Mesendoderm (in vitro differentiated cells): ENCODE results near the gene PILRB.
"Not testable (repeated sequence)": the region's sequence is repeated elsewhere in the genome, so short reads cannot be mapped to it uniquely, and the experiment has no call there.

ENCODE experiments used
- DNase-seq: peaks from one replicate; pipeline ENCODE4 v3.0.0; 2013
- H2AK5ac ChIP-seq: 2 replicates; pipeline ENCODE4 v1.6.1; 2013; ENCODE audit warnings: low read length, inconsistent platforms
- H2BK120ac ChIP-seq: 2 replicates; pipeline ENCODE4 v1.6.1; 2013; ENCODE audit warnings: low read depth, mild to moderate bottlenecking, low read length, moderate library complexity, mixed read lengths
- H2BK15ac ChIP-seq: replicated peaks from 2 replicates; pipeline ENCODE4 v1.6.1; 2013; ENCODE audit warnings: low read depth, mild to moderate bottlenecking, moderate library complexity
- H2BK5ac ChIP-seq: 2 replicates; pipeline ENCODE4 v1.6.1; 2013; ENCODE audit warnings: low read length, inconsistent platforms
- H3K18ac ChIP-seq: 2 replicates; pipeline ENCODE4 v1.6.1; 2013; ENCODE audit warnings: mild to moderate bottlenecking, low read length, mixed read lengths
- H3K23ac ChIP-seq: one replicate; pipeline ENCODE4 v1.6.1; 2013; ENCODE audit warnings: low read length
- H3K27ac ChIP-seq: 2 replicates; pipeline ENCODE4 v1.5.1; 2013; ENCODE audit warnings: low read depth, mild to moderate bottlenecking, inconsistent platforms, low read length, moderate library complexity
- H3K27me3 ChIP-seq: 2 replicates; pipeline ENCODE4 v1.6.1; 2013; ENCODE audit warnings: low read length, control low read depth, mild to moderate bottlenecking, inconsistent platforms; ENCODE audit not compliant: insufficient read depth, poor library complexity
- H3K36me3 ChIP-seq: 2 replicates; pipeline ENCODE4 v1.6.1; 2013; ENCODE audit warnings: low read length, inconsistent platforms; ENCODE audit not compliant: control insufficient read depth, insufficient read depth
- H3K4ac ChIP-seq: one replicate; pipeline ENCODE4 v1.6.1; 2013; ENCODE audit warnings: low read depth, mild to moderate bottlenecking, low read length, moderate library complexity
- H3K4me1 ChIP-seq: 2 replicates; pipeline ENCODE4 v1.6.1; 2013; ENCODE audit warnings: low read depth, low read length, inconsistent platforms; ENCODE audit not compliant: control insufficient read depth
- H3K4me2 ChIP-seq: 2 replicates; pipeline ENCODE4 v1.6.1; 2013; ENCODE audit warnings: low read length
- H3K4me3 ChIP-seq: 2 replicates; pipeline ENCODE4 v1.5.1; 2013; ENCODE audit warnings: mild to moderate bottlenecking, low read length
- H3K56ac ChIP-seq: one replicate; pipeline ENCODE4 v1.6.1; 2013; ENCODE audit warnings: low read length
- H3K79me1 ChIP-seq: 2 replicates; pipeline ENCODE4 v1.6.1; 2013; ENCODE audit warnings: low read length, inconsistent platforms
- H3K79me2 ChIP-seq: 2 replicates; pipeline ENCODE4 v1.6.1; 2013; ENCODE audit warnings: mild to moderate bottlenecking, low read length; ENCODE audit not compliant: control insufficient read depth, insufficient read depth
- H3K9ac ChIP-seq: 2 replicates; pipeline ENCODE4 v1.6.1; 2013; ENCODE audit warnings: low read length, inconsistent platforms
- H4K5ac ChIP-seq: one replicate; pipeline ENCODE4 v1.6.1; 2013; ENCODE audit warnings: low read length
- H4K8ac ChIP-seq: one replicate; pipeline ENCODE4 v1.6.1; 2013; ENCODE audit warnings: low read depth, mild to moderate bottlenecking, control low read depth, low read length, moderate library complexity
- WGBS: extraction: QIAGEN DNeasy Blood & Tissue Kit; methylation state at CpG from one replicate; pipeline ENCODE4 v1.1.7; 2013; ENCODE audit warnings: low lambda C conversion rate, missing lambda C conversion rate; ENCODE audit not compliant: insufficient coverage; ENCODE audit errors: extremely low coverage; 5-methylcytosine and 5-hydroxymethylcytosine counted together

PILRB gene

DNA sequence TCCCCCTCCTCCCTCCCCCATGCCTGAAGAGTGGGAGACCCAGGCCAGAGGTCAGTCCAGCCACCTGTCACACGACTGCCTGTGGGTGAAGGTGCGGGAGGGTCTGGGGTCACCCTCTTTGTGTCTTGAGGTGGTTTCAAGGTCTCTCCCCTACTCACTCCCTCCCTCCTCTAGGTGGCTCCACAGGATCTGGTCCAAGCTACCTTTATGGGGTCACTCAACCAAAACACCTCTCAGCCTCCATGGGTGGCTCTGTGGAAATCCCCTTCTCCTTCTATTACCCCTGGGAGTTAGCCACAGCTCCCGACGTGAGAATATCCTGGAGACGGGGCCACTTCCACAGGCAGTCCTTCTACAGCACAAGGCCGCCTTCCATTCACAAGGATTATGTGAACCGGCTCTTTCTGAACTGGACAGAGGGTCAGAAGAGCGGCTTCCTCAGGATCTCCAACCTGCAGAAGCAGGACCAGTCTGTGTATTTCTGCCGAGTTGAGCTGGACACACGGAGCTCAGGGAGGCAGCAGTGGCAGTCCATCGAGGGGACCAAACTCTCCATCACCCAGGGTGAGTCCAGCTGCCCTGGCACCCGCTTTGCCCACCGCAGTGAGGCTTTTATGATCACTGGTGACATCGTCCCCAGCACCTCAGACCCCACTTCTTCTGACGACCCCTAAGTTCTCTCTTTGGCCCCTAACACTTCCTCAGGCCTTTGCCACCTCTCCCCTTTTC, 16.1 kb downstream of the PILRB start:
- H3K36me3 ChIP-seq, H3K4me3 ChIP-seq, H3K18ac ChIP-seq, H4K8ac ChIP-seq, H4K5ac ChIP-seq, H2BK5ac ChIP-seq, H2BK120ac ChIP-seq, DNase-seq, H3K27ac ChIP-seq, H2AK5ac ChIP-seq, H3K4me2 ChIP-seq, H3K4ac ChIP-seq, H3K27me3 ChIP-seq, H3K79me1 ChIP-seq, H3K4me1 ChIP-seq, H3K23ac ChIP-seq, H2BK15ac ChIP-seq, H3K56ac ChIP-seq, H3K9ac ChIP-seq, H3K79me2 ChIP-seq: not testable (repeated sequence)
- whole genome bisulfite sequencing = no CpG with 5 or more reads among the region's 15 CpGs

DNA sequence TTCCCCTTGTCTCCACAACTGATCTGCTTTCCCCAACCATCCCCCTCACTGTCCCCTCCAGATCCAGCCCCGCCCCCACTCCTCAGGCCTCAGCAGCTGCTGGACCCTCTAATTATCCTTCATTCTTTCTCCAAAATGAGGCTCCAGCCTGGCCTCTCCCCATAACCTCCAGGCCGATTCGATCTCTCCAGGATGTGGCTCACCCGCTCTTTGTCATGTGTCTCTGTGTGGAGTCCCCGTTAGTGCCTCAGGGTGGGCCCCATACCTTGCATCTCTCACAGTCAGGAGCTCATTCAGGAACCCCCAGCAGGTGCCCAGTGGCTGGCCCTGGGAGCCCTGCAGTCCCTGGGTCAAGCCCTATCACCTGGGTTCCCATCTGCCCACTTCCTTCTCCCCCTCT, 16.7 kb downstream of the PILRB start:
- no peaks in the 10 kb centered on the region for H3K36me3 ChIP-seq
- H3K79me2 ChIP-seq = no peaks in the 10 kb centered on the region
- H3K4me3 ChIP-seq = no peak overlapping the region
- DNase-seq = no peak
- H3K4me1 ChIP-seq = no peaks in the 10 kb centered on the region
- no peak overlapping the region for H3K56ac ChIP-seq
- H2BK5ac ChIP-seq = no peak overlapping the region
- H2BK120ac ChIP-seq = no peak overlapping the region
- H3K9ac ChIP-seq = no peak overlapping the region
- H3K4me2 ChIP-seq = no peak overlapping the region
- H4K5ac ChIP-seq = no peak overlapping the region
- no peak overlapping the region for H3K18ac ChIP-seq
- H4K8ac ChIP-seq = no peak overlapping the region
- H3K4ac ChIP-seq = no peak overlapping the region
- H3K79me1 ChIP-seq = no peaks in the 10 kb centered on the region
- H3K27ac ChIP-seq = no peak overlapping the region
- no peaks in the 10 kb centered on the region for H3K27me3 ChIP-seq
- WGBS = no CpG with 5 or more reads among the region's 5 CpGs
- H2AK5ac ChIP-seq = no peak overlapping the region
- no peak overlapping the region for H2BK15ac ChIP-seq
- H3K23ac ChIP-seq = no peak overlapping the region

DNA sequence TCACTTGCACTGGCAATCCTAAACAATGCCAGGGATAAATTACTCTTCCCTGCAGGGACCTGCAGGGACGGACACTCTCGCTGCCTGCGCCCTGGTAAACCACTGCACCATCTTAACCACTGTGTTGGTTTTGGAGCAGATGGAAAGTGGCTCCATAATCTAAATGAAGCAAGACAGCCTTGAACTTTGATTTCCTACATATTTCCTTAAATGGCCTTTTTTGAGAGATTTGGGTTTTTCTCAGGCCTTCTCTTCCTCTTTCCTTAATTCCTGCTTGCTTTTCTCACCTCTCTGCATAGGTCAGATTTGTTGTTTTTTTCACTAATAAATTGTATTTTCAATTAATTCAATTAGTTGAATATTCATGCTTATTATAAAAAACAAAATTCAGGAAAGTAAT, 18.1 kb downstream of the PILRB start:
- H3K4me3 ChIP-seq = no peak overlapping the region
- H2AK5ac ChIP-seq = no peak overlapping the region
- no peak overlapping the region for H4K8ac ChIP-seq
- no peak overlapping the region for H3K9ac ChIP-seq
- H3K4me1 ChIP-seq = no peaks in the 10 kb centered on the region
- no CpG with 5 or more reads among the region's 3 CpGs for WGBS
- H3K23ac ChIP-seq = no peak overlapping the region
- no peak overlapping the region for H3K18ac ChIP-seq
- no peak for DNase-seq
- H3K27ac ChIP-seq = no peak overlapping the region
- H2BK120ac ChIP-seq = no peak overlapping the region
- H3K27me3 ChIP-seq = no peaks in the 10 kb centered on the region
- H3K79me1 ChIP-seq = no peaks in the 10 kb centered on the region
- no peak overlapping the region for H3K56ac ChIP-seq
- no peak overlapping the region for H3K4ac ChIP-seq
- H3K79me2 ChIP-seq = no peaks in the 10 kb centered on the region
- no peaks in the 10 kb centered on the region for H3K36me3 ChIP-seq
- no peak overlapping the region for H4K5ac ChIP-seq
- no peak overlapping the region for H3K4me2 ChIP-seq
- no peak overlapping the region for H2BK5ac ChIP-seq
- no peak overlapping the region for H2BK15ac ChIP-seq

DNA sequence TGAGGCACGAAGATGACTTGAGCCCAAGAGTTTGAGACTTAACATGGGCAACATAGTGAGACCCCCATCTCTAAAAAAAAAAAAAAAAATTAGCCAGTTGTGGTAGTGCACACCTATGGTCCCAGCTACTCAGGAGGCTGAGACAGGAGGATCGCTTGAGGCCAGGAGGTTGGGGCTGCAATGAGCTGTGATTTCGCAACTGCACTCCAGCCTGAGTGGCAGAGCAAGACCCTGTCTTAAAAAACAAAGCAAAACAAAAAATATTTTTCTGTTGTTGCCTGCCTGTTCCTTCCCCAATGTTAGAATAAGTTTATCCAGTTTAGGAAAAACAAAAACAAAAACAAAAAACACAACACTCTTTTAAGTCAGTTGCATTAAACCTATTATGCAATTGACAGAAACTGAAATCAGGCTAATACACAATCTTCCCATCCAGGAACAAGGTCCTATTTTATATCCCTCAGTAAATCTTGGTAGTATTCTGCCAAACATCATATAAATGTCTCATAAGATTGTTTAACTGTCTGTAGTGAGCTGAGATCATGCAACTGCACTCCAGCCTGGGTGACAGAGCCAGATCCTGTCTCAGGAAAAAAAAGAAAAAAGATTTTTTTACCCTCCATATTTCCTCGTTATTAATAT, 20.3 kb downstream of the PILRB start:
- Histone ChIP-seq H2AK5ac (no peak overlapping the region), H3K27me3 (no peaks in the 10 kb centered on the region), H3K18ac (no peak overlapping the region), H4K5ac (no peak overlapping the region), H3K79me1 (no peaks in the 10 kb centered on the region), H3K23ac (no peak overlapping the region), H2BK15ac (no peak overlapping the region), H3K4ac (no peak overlapping the region), H3K36me3 (no peaks in the 10 kb centered on the region), H3K4me1 (no peaks in the 10 kb centered on the region), H3K4me3 (no peak overlapping the region), H3K9ac (no peak overlapping the region), H3K79me2 (no peaks in the 10 kb centered on the region), H2BK5ac (no peak overlapping the region), H3K4me2 (no peak overlapping the region), H3K27ac (no peak overlapping the region), H4K8ac (no peak overlapping the region), H3K56ac (no peak overlapping the region), H2BK120ac (no peak overlapping the region)
- DNase-seq = no peak
- WGBS = no CpG with 5 or more reads among the region's 4 CpGs

DNA sequence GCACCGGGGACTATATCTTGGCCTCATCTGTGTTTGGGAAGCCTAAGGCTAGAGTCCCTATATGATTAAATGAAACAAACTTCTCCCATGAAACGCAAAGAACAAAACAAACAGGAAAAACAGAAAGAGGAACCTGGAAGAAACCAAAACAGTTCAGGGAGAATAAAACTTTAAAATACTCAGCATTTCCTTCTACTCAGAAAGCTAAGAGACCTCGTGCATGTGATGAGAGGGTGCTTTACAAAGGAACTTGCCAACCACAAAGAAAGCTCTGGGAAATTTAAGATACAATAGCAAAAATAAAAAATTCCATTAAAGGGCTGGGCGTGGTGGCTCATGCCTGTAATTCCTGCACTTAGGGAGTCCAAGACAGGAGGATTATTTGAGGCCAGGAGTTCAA, 22.3 kb downstream of the PILRB start:
- no peak overlapping the region for H4K8ac ChIP-seq
- no peaks in the 10 kb centered on the region for H3K79me2 ChIP-seq
- no CpG with 5 or more reads among the region's 4 CpGs for WGBS
- no peak overlapping the region for H2AK5ac ChIP-seq
- H4K5ac ChIP-seq = no peak overlapping the region
- H2BK15ac ChIP-seq = no peak overlapping the region
- H3K4ac ChIP-seq = no peak overlapping the region
- no peak overlapping the region for H3K4me3 ChIP-seq
- H2BK120ac ChIP-seq = no peak overlapping the region
- H3K27me3 ChIP-seq = no peaks in the 10 kb centered on the region
- H3K79me1 ChIP-seq = no peaks in the 10 kb centered on the region
- no peak for DNase-seq
- H3K27ac ChIP-seq = no peak overlapping the region
- H3K18ac ChIP-seq = no peak overlapping the region
- no peak overlapping the region for H3K9ac ChIP-seq
- no peak overlapping the region for H3K56ac ChIP-seq
- no peaks in the 10 kb centered on the region for H3K36me3 ChIP-seq
- no peak overlapping the region for H2BK5ac ChIP-seq
- H3K4me1 ChIP-seq = no peaks in the 10 kb centered on the region
- H3K23ac ChIP-seq = no peak overlapping the region
- no peak overlapping the region for H3K4me2 ChIP-seq
